ENCODE data around the gene RAB23. TPM values are rescaled to one million over a fixed set of nuclear protein-coding genes. Genes with fewer than 3 reads are reported as not detected.
A peak's percentile ranks its signal among the peaks of the same experiment; 100 is the strongest.

Gene RAB23
- total RNA-seq, 1 donor from 2014 or later: 13.7 TPM

- TF ChIP-seq CTCF (IDR thresholded peaks at IDR 0.05): no peak
- Histone ChIP-seq H3K9me3 (no peaks in the 10 kb centered on the region), H3K27me3 (no peaks in the 10 kb centered on the region), H3K4me1 (no peaks in the 10 kb centered on the region), H3K27ac (no peak overlapping the region), H3K4me3 (no peak overlapping the region), H3K36me3 (no peaks in the 10 kb centered on the region)
- intact Hi-C loops (cut with DNase I): no loop called here
- ATAC-seq: no peak
- no peak for DNase-seq
Measured at GRCh38 chr6:57242505-57242904, 20.4 kb upstream of the RAB23 start.

- Histone ChIP-seq H3K9me3 (no peaks in the 10 kb centered on the region), H3K36me3 (no peaks in the 10 kb centered on the region), H3K4me1 (peaks cover 6% of the 10 kb centered on the region), H3K27ac (no peak overlapping the region), H3K4me3 (no peak overlapping the region), H3K27me3 (no peaks in the 10 kb centered on the region)
- intact Hi-C loops (cut with DNase I): no loop called here
- ATAC-seq (no peak), DNase-seq (no peak)
- TF ChIP-seq CTCF (IDR thresholded peaks at IDR 0.05): no peak
Measured at GRCh38 chr6:57226221-57226620, 4.1 kb upstream of the RAB23 start.

- no peak overlapping the region for H3K4me3 ChIP-seq
- no peak for ATAC-seq
- no peak for TF ChIP-seq CTCF (IDR thresholded peaks at IDR 0.05)
Measured at GRCh38 chr6:57224769-57225515, 2.8 kb upstream of the RAB23 start.

GRCh38 chr6:57222743-57223077, 603 bp upstream of the RAB23 start:
- Histone ChIP-seq H3K4me3 (peak overlapping the region; percentile 96), H3K4me1 (peaks cover 6% of the 10 kb centered on the region), H3K36me3 (no peaks in the 10 kb centered on the region), H3K27ac (peak overlapping the region; percentile 74), H3K27me3 (no peaks in the 10 kb centered on the region), H3K9me3 (no peaks in the 10 kb centered on the region)
- TF ChIP-seq CTCF (IDR thresholded peaks at IDR 0.05): no peak
- ATAC-seq (no peak), DNase-seq (no peak)
- intact Hi-C loops (cut with DNase I): no loop called here

More at GRCh38 chr6:57224769-57225515, 2.8 kb upstream of the RAB23 start:
- Histone ChIP-seq H3K27me3 (no peaks in the 10 kb centered on the region), H3K27ac (no peak overlapping the region), H3K4me1 (peaks cover 6% of the 10 kb centered on the region), H3K36me3 (no peaks in the 10 kb centered on the region), H3K9me3 (no peaks in the 10 kb centered on the region)
- DNase-seq: no peak
- intact Hi-C loops (cut with DNase I): no loop called here

- no peaks in the 10 kb centered on the region for H3K36me3 ChIP-seq
- peaks cover 6% of the 10 kb centered on the region for H3K4me1 ChIP-seq
- no peaks in the 10 kb centered on the region for H3K9me3 ChIP-seq
- H3K27me3 ChIP-seq: no peaks in the 10 kb centered on the region
- peak overlapping the region; percentile 96 for H3K4me3 ChIP-seq
- peak overlapping the region; percentile 74 for H3K27ac ChIP-seq
- peak; percentile 78 for DNase-seq
- TF ChIP-seq CTCF (IDR thresholded peaks at IDR 0.05): peak; percentile 35
- peak; percentile 77 for ATAC-seq
- intact Hi-C loops (cut with DNase I): no loop called here
Measured at GRCh38 chr6:57221191-57221935, 744 bp downstream of the RAB23 start.
